HFFc6 (cell line): ENCODE data around the gene CDC20. TPM values are rescaled to one million over a fixed set of nuclear protein-coding genes. Genes with fewer than 3 reads are reported as not detected.

Experiments
- DNase-seq: peaks from one replicate; pipeline ENCODE4 v3.0.0-alpha.2; 2018
- H3K27ac Mint-ChIP-seq: 2 replicates; pipeline ENCODE4 v1.8.0; 2020; ENCODE audit warnings: mild to moderate bottlenecking, mixed read lengths
- H3K27me3 Mint-ChIP-seq: 2 replicates; pipeline ENCODE4 v1.8.0; 2021; ENCODE audit warnings: mild to moderate bottlenecking, moderate library complexity, mixed read lengths; ENCODE audit not compliant: insufficient read depth
- H3K36me3 Mint-ChIP-seq: 2 replicates; pipeline ENCODE4 v1.8.0; 2021; ENCODE audit warnings: low read depth, mixed read lengths
- H3K4me1 Mint-ChIP-seq: 2 replicates; pipeline ENCODE4 v1.8.0; 2020; ENCODE audit warnings: low read depth, mixed read lengths
- H3K4me3 Mint-ChIP-seq: 2 replicates; pipeline ENCODE4 v1.8.0; 2020; ENCODE audit warnings: mild to moderate bottlenecking, moderate library complexity, mixed read lengths
- H3K9me3 Mint-ChIP-seq: 2 replicates; pipeline ENCODE4 v1.8.0; 2020; ENCODE audit warnings: mild to moderate bottlenecking, mixed read lengths
- long read RNA-seq: library from polyadenylated mRNA; unstranded; transcript quantifications from one replicate; pipeline ENCODE4 v2.0.0, GENCODE V29; 2019
- total RNA-seq, 6 experiments: library from RNA; stranded (reverse); fragmentation: NEBNext Ultra II Directional; extraction: Animal tissue kit (Norgen Biotek cat#: 25700); gene quantifications; 2 replicates in 1 of 6; 3 replicates in 5 of 6; pipeline ENCODE4 v1.2.3, GENCODE V29; 2021
- TF ChIP-seq, protein P1 (sequence below): fragments of 200-600 bp; sonication (generic); IDR thresholded peaks from 2 replicates; pipeline ENCODE4 v1.5.0; 2021; ENCODE audit warnings: antibody characterized with exemption, mild to moderate bottlenecking

The CDC20 gene
- 100 to 1,000 TPM in 5 of 6 experiments, 10 to 100 TPM in 1; 87.0 to 221 (median 183) TPM for total RNA-seq
- long read RNA-seq, transcript CDC20-201 (11 exons, 1,675 nt) = major isoform, 109 of 147 reads
- long read RNA-seq, transcript CDC20-202 (10 exons, 1,777 nt) = minor isoform, 23 of 147 reads
- long read RNA-seq, partial matches to known transcripts = 9 of 147 reads
- long read RNA-seq, other reads (novel, unspliced or antisense) = 6 of 147 reads

DNA sequence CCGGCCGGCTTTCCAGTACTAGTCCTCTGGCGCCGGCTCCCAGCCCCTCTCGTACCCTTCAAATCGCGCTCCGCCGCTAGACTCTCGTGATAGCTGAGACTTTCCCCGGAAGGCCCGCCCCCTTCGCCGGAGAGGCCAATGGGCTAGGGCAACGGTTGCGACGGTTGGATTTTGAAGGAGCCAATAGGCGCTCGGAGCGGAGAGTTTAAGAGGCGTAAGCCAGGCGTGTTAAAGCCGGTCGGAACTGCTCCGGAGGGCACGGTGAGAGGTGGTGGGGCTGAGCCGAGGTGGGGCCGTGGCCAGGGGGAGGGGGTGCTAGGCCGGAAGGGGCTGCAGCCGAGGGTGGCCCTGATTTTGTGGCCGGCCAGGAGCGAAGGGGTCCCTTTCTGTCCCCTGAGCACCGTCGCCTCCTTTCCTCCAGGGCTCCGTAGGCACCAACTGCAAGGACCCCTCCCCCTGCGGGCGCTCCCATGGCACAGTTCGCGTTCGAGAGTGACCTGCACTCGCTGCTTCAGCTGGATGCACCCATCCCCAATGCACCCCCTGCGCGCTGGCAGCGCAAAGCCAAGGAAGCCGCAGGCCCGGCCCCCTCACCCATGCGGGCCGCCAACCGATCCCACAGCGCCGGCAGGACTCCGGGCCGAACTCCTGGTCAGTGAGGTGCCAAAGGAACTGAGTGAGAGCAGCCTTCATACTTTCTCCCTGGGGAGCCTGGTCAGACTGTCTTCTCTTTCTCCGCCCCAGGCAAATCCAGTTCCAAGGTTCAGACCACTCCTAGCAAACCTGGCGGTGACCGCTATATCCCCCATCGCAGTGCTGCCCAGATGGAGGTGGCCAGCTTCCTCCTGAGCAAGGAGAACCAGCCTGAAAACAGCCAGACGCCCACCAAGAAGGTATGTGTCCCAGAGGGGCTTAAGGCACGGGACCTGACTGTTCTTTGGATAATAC, at the start of gene CDC20:
TSS of gene CDC20 (plus strand) at position 236 of the 948 bp plus-strand sequence. CDS start at position 471, 235 bp downstream.
- DNase-seq = peak; percentile 98
- Mint-ChIP-seq H3K36me3 (peaks cover 49% of the 10 kb centered on the region), H3K4me1 (peaks cover 75% of the 10 kb centered on the region), H3K4me3 (peak within 1 kb of the TSS; percentile 95), H3K9me3 (no peaks in the 10 kb centered on the region), H3K27ac (peak within 1 kb of the TSS; percentile 95), H3K27me3 (peaks cover 6% of the 10 kb centered on the region)
- TF ChIP-seq, protein P1, sequence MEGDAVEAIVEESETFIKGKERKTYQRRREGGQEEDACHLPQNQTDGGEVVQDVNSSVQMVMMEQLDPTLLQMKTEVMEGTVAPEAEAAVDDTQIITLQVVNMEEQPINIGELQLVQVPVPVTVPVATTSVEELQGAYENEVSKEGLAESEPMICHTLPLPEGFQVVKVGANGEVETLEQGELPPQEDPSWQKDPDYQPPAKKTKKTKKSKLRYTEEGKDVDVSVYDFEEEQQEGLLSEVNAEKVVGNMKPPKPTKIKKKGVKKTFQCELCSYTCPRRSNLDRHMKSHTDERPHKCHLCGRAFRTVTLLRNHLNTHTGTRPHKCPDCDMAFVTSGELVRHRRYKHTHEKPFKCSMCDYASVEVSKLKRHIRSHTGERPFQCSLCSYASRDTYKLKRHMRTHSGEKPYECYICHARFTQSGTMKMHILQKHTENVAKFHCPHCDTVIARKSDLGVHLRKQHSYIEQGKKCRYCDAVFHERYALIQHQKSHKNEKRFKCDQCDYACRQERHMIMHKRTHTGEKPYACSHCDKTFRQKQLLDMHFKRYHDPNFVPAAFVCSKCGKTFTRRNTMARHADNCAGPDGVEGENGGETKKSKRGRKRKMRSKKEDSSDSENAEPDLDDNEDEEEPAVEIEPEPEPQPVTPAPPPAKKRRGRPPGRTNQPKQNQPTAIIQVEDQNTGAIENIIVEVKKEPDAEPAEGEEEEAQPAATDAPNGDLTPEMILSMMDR = no peak

DNA sequence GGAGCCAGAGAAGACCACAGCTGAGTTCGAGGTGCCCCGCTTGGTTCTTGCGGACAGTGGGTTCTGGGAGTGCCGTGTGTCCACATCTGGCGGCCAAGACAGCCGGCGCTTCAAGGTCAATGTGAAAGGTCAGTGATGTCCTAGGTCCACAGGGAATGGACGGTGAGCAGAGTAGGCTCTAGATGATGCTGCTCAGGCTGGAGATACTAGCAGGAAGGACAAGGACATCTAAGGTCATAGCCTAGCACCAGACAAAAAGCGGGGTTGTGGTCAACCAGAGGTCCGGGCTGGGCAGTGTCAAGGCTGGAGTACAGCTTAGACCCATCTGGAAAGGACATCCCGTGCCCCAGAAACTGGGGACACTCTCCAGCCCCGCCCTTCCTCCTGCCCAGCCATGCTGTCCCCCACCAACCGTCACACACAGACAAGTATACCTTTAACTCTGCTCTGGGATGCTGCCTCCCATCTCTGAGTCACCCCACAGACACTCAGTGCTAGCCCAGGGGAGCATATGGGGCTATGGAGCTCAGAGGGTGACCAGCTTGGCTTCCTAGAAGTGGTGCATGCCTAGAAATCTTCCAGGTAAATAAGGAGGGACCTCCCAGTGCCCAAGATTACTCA, 49.3 kb upstream of the CDC20 start:
- peak; percentile 15 for DNase-seq
- TF ChIP-seq, protein P1 = no peak
- Mint-ChIP-seq H3K27me3 (peaks cover 24% of the 10 kb centered on the region), H3K36me3 (no peaks in the 10 kb centered on the region), H3K4me3 (no peak overlapping the region), H3K4me1 (peaks cover 10% of the 10 kb centered on the region; the same call in 1 of the 2 replicates), H3K27ac (no peak overlapping the region), H3K9me3 (no peaks in the 10 kb centered on the region)

DNA sequence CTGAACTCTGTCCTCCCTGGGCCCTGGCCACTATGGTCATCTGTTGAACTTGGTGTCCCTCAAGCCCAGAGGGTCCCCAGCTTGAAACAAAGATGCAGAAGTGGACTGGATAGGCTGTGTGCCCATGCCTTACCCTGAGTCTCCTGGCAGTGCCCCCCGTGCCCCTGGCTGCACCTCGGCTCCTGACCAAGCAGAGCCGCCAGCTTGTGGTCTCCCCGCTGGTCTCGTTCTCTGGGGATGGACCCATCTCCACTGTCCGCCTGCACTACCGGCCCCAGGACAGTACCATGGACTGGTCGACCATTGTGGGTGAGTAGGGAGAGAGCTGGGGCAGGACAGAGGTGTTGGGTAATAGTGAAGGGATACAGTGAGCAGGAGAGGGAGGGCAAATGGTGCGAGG, 47.3 kb upstream of the CDC20 start:
- peaks cover 13% of the 10 kb centered on the region for H3K27me3 Mint-ChIP-seq
- no peak overlapping the region for H3K27ac Mint-ChIP-seq
- H3K4me1 Mint-ChIP-seq = peaks cover 14% of the 10 kb centered on the region
- TF ChIP-seq, protein P1 = no peak
- H3K9me3 Mint-ChIP-seq = no peaks in the 10 kb centered on the region
- no peak overlapping the region for H3K4me3 Mint-ChIP-seq
- DNase-seq = no peak
- no peaks in the 10 kb centered on the region for H3K36me3 Mint-ChIP-seq

DNA sequence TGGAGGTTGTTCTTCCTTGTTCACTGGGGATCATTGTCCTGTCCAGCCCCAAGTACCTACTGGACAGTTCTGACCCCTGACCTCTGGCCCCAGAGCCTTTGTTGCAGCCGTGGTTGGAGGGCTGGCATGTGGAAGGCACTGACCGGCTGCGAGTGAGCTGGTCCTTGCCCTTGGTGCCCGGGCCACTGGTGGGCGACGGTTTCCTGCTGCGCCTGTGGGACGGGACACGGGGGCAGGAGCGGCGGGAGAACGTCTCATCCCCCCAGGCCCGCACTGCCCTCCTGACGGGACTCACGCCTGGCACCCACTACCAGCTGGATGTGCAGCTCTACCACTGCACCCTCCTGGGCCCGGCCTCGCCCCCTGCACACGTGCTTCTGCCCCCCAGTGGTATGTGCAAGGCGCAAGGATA, 46.6 kb upstream of the CDC20 start:
- Mint-ChIP-seq H3K4me1 (peaks cover 21% of the 10 kb centered on the region), H3K4me3 (no peak overlapping the region), H3K9me3 (no peaks in the 10 kb centered on the region), H3K36me3 (no peaks in the 10 kb centered on the region), H3K27me3 (peaks cover 10% of the 10 kb centered on the region), H3K27ac (no peak overlapping the region)
- TF ChIP-seq, protein P1 = no peak
- no peak for DNase-seq

DNA sequence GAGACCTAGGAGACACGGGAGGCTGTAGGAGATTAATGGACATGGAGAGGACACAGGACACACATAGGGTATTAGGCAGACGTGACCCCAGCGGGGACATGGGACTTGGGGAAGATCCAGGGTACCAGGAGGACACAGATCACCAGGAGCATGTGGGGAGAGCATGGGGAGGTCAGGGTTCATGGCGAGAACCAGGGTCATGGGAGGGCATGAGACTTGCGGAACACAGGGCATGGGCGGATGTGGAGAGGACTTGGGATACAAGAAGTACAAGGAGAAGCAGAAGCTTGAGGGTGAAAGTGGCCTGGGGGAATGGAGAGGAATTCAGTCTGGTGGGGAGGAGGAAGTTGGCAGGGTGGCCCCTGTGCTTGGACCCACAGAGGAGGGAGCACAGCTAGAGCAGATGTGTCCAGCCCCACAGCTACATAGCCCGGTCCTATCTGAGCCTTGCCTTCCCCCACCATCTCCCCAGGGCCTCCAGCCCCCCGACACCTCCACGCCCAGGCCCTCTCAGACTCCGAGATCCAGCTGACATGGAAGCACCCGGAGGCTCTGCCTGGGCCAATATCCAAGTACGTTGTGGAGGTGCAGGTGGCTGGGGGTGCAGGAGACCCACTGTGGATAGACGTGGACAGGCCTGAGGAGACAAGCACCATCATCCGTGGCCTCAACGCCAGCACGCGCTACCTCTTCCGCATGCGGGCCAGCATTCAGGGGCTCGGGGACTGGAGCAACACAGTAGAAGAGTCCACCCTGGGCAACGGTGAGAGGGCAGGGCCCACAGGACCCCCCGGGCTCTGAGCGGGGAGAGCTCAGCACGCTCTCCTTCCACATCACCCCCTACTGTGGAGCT, 45.9 kb upstream of the CDC20 start:
- no peak overlapping the region for H3K4me3 Mint-ChIP-seq
- H3K9me3 Mint-ChIP-seq = no peaks in the 10 kb centered on the region
- H3K27me3 Mint-ChIP-seq = peaks cover 6% of the 10 kb centered on the region
- no peak for DNase-seq
- TF ChIP-seq, protein P1 = no peak
- no peaks in the 10 kb centered on the region for H3K36me3 Mint-ChIP-seq
- peaks cover 25% of the 10 kb centered on the region for H3K4me1 Mint-ChIP-seq
- no peak overlapping the region for H3K27ac Mint-ChIP-seq
